Loucy (cell line): Measurements from ENCODE around the gene DUSP14.

Experiments used
- CTCF ChIP-seq: fragments of 200-600 bp; sonication (generic); conservative IDR thresholded peaks from 2 replicates; pipeline ENCODE4 v1.5.1; 2014; ENCODE audit warnings: mild to moderate bottlenecking, antibody characterized with exemption, low read length
- EZH2phosphoT487 ChIP-seq: fragments of 200-600 bp; IDR thresholded peaks from 2 replicates; pipeline ENCODE4 v1.6.1; 2018; ENCODE audit warnings: antibody characterized with exemption, mild to moderate bottlenecking, moderate library complexity, borderline replicate concordance

GRCh38 chr17:37485938-37486570 is 3.6 kb upstream of the DUSP14 start:
- no peak for TF ChIP-seq CTCF
- no peak for TF ChIP-seq EZH2phosphoT487
